GM20000 (cell line): ENCODE data around the gene HES3.

Experiments
- DNase-seq: peaks from one replicate; pipeline ENCODE4 v3.0.0; 2012; ENCODE audit warnings: low spot score
- CTCF ChIP-seq: IDR thresholded peaks from 2 replicates; pipeline ENCODE4 v1.5.1; 2012; ENCODE audit warnings: mild to moderate bottlenecking, control low read depth; ENCODE audit errors: extremely low read depth, missing control alignments

HES3 gene

DNA sequence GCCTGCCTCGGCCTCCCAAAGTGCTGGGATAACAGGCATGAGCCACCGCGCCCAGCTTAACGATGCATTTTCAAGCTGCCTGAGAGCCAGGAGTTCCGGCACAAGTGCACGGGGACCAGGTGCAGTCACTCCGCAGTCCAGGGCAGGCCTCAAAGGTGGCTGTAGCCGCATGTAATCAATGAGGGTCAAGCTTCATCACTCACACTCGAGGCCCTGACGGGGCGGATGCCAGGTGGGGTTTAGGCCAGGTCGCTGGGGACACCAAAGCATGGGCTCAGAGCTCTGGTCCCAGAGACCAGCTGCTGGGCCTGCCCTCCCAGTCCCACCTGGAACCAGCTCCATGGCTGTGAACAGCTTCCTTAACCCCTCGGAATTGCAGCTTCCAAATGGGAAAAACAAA is 43.0 kb downstream of the HES3 start:
- DNase-seq: no peak
- no peak for TF ChIP-seq CTCF

DNA sequence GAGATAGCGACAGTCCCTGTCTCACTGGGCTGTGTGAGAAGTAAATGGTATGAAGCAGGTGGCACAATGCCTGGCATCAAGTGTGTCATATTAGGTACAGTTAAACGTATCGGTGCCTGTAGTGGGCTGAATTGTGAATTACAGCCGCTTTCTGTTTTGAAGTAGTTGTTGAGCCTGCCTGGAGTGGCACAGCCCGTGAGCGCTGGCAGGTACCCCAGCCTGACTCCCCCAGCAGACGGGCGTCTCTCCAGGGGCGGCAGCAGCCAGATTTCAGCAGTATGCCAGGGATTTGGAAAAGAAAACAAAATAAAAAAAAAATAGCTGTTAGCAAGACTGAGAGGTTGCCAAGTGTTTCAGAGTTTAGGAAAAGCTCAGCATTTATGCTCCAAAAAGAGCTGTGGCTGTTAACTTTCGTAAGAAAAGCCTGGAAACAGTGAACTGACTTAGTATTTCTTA is 43.5 kb downstream of the HES3 start:
- DNase-seq: no peak
- no peak for TF ChIP-seq CTCF

DNA sequence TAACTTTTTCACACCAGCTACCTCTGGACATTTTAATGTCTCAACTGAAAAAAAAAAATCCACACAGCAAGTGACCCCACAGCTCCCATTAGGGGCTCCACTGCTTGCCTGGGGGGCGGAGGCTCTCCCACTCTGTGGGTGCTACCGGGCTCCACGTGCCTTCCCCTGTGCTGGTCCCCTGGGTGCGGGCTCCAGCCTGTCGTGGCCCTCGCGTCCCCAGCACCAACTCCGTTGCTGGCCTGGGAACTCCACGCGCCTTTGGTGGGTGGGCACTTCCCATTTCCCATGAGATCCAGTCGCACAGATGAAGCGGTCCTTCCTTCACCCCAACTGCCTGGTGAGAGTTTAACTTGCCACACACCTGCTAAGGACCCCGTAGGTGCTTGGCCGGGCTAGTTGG is 44.0 kb downstream of the HES3 start:
- TF ChIP-seq CTCF: no peak
- no peak for DNase-seq

GRCh38 chr1:6288665-6289064 is 44.7 kb downstream of the HES3 start:
- no peak for TF ChIP-seq CTCF

GRCh38 chr1:6292102-6292501 is 48.1 kb downstream of the HES3 start:
- TF ChIP-seq CTCF: no peak
- no peak for DNase-seq

More at GRCh38 chr1:6288665-6289064, 44.7 kb downstream of the HES3 start:
- no peak for DNase-seq

GRCh38 chr1:6294080-6294889 is 50.3 kb downstream of the HES3 start:
- TF ChIP-seq CTCF: no peak
- DNase-seq: no peak

GRCh38 chr1:6294890-6295556 is 51.0 kb downstream of the HES3 start:
- no peak for TF ChIP-seq CTCF
- no peak for DNase-seq
